Testis (tissue), 2 donors: ENCODE measurements around the gene TUBG1.
"Not testable (repeated sequence)": the region's sequence is repeated elsewhere in the genome, so short reads cannot be mapped to it uniquely, and the experiment has no call there.

Source experiments
- CTCF ChIP-seq, 3 experiments: fragments of 450-650 bp in 2 of 3; fragments of 200-600 bp in 1 of 3; sonication (generic) in 1 of 3; IDR thresholded peaks; one replicate each; pipeline ENCODE4 v1.5.1; 2016 to 2019; ENCODE audit warnings: antibody characterized with exemption in 3 of 3, mild to moderate bottlenecking in 2 of 3, moderate library complexity in 1 of 3
- POLR2A ChIP-seq: fragments of 450-650 bp; IDR thresholded peaks from one replicate; pipeline ENCODE4 v1.6.1; 2017; ENCODE audit warnings: antibody characterized with exemption, mild to moderate bottlenecking, moderate library complexity

- TF ChIP-seq CTCF (IDR thresholded peaks at IDR 0.05); POLR2A: not testable (repeated sequence)
Observed at GRCh38 chr17:42621987-42622386, 12.5 kb downstream of the TUBG1 start.
